GM10266 (cell line): ENCODE measurements around the gene ANKH.

Experiments used
- DNase-seq: peaks from one replicate; pipeline ENCODE4 v3.0.0; 2012; ENCODE audit errors: extremely low spot score
- CTCF ChIP-seq: IDR thresholded peaks from 2 replicates; pipeline ENCODE4 v1.5.1; 2012; ENCODE audit warnings: mild to moderate bottlenecking, low read depth; ENCODE audit not compliant: control insufficient read depth, insufficient read depth; ENCODE audit errors: missing control alignments

Gene ANKH

GRCh38 chr5:14876095-14876494 is 4.5 kb upstream of the ANKH start:
- TF ChIP-seq CTCF = no peak
- no peak for DNase-seq

DNA sequence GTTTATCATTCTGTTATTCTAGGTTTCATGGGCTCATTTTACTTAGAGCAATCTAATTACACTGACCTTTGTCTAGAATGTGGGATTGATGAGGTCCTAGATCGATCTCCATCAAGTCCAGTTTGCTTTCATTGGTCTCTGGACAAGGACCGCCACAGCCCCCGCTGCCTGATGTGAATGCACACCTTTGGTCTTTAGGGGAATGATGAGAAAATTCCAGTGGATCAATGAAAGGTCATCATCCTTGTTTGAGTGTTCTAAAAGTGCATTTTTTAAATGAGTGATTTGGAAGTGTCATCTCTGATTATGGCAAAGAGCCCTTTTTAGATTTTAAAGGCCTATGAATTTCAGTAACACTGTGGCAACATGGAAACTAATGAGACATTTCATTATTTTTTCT is 2.2 kb upstream of the ANKH start:
- DNase-seq = no peak
- no peak for TF ChIP-seq CTCF

GRCh38 chr5:14873093-14873492 is 1.5 kb upstream of the ANKH start:
- TF ChIP-seq CTCF = no peak
- DNase-seq = no peak

DNA sequence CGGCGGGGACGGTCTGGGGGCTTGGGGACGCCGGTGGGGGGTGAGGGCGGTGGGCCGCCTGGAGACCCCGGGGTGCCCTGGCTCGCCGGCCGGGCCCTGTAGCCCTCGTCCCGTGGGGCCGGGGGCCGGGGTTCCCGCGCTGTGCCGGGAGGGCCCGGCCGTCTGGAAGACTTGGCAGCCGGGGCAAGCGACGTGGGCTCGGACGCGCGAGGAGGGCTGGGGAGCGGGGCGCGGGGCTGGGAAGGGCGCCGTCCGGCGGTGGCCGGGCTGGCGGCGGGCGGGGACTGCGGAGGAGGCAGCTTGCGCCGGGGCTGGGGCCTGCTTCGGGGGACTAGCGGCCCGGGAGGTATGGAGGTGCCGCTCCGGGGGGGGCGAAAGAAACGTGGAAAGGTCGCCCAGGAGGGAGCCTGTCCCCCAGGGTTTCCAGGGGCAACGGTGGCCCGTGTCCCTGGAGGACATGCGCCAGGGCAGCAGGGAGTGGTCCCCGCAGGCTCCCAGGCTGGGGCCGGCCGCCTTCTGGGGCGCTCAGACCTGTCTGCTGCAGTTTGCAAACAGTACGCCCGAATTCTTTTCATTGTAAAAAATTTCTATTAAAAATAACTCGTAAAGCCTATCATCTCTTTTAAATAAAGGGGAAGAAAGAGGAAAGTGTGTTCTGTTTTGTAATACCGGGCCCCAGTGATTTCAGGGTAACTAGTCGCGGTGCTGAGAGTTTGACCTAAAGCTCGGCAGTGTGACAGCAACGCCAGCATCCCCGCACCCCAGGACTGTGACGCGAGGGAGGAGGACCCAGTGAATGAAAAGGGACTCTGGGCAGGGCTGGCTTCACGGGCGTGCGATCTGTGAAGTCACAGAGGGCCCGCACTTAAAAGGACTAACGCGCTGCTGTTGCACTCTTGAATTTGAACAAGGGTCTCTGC is 752 bp upstream of the ANKH start:
- peak; percentile 23 for TF ChIP-seq CTCF
- DNase-seq = peak; percentile 56

GRCh38 chr5:14870337-14871213 is 1.0 kb downstream of the ANKH start:
- peak; percentile 24 for DNase-seq

GRCh38 chr5:14869668-14870164 is 1.9 kb downstream of the ANKH start:
- DNase-seq = no peak
- no peak for TF ChIP-seq CTCF

More at GRCh38 chr5:14870337-14871213, 1.0 kb downstream of the ANKH start:
- TF ChIP-seq CTCF = peak; percentile 1
